ENCODE results near the gene ITPKB.

GRCh38 chr1:226730836-226731235 is 8.2 kb downstream of the ITPKB start:
- TF ChIP-seq EGR1 (IDR thresholded peaks at IDR 0.05) (no peak), ZBTB7A (IDR thresholded peaks at IDR 0.05; ENCODE audit: low read depth) (no peak), EP300 (IDR thresholded peaks at IDR 0.05; ENCODE audit: borderline replicate concordance) (no peak), RAD21 (IDR thresholded peaks at IDR 0.05; ENCODE audit: low read depth) (no peak), CEBPB (IDR thresholded peaks at IDR 0.05) (no peak), REST (IDR thresholded peaks at IDR 0.05; ENCODE audit: low read depth) (no peak), TEAD4 (IDR thresholded peaks at IDR 0.05) (no peak), TCF12 (IDR thresholded peaks at IDR 0.05; ENCODE audit: low read depth) (no peak)
